Keratinocyte (primary cell): ENCODE measurements around the gene RAD9A. TPM values are rescaled to one million over a fixed set of nuclear protein-coding genes. Genes with fewer than 3 reads are reported as not detected.
A peak's percentile ranks its signal among the peaks of the same experiment; 100 is the strongest.

Source experiments
- DNase-seq: peaks from one replicate; pipeline ENCODE4 v3.0.0-alpha.2; 2011; ENCODE audit warnings: low read depth, missing footprints, low spot score
- FAIRE-seq: peaks from 2 replicates; lab custom pipeline; 2011; peaks lifted over from hg19 to GRCh38; lab: Jason Lieb, UNC
- H2AFZ ChIP-seq: 2 replicates; pipeline ENCODE4 v1.6.0; 2012; ENCODE audit warnings: low read length, control low read depth, inconsistent platforms; ENCODE audit not compliant: control insufficient read depth
- H3K27ac ChIP-seq: 2 replicates; pipeline ENCODE4 v1.5.1; 2011; ENCODE audit warnings: low read length; ENCODE audit not compliant: control insufficient read depth, insufficient read depth
- H3K27me3 ChIP-seq: 3 replicates; pipeline ENCODE4 v1.6.0; 2011; ENCODE audit warnings: low read length; ENCODE audit not compliant: control insufficient read depth, insufficient read depth; ENCODE audit errors: extremely low read depth
- H3K36me3 ChIP-seq, 2 experiments: 2 replicates in 1 of 2; 3 replicates in 1 of 2; pipeline ENCODE4 v1.5.1; 2011; ENCODE audit warnings: low read length in 2 of 2, mild to moderate bottlenecking in 1 of 2; ENCODE audit not compliant: control insufficient read depth in 2 of 2, insufficient read depth in 2 of 2; ENCODE audit errors: extremely low read depth in 1 of 2
- H3K4me1 ChIP-seq: 3 replicates; pipeline ENCODE4 v1.5.1; 2011; ENCODE audit warnings: low read length; ENCODE audit not compliant: control insufficient read depth, insufficient read depth; ENCODE audit errors: extremely low read depth
- H3K4me2 ChIP-seq: 3 replicates; pipeline ENCODE4 v1.6.0; 2011; ENCODE audit warnings: low read depth, low read length; ENCODE audit not compliant: control insufficient read depth, insufficient read depth; ENCODE audit errors: extremely low read depth
- H3K4me3 ChIP-seq, 3 experiments: fragments of 200-600 bp in 1 of 3; sonication (generic) in 1 of 3; 2 replicates in 2 of 3; 3 replicates in 1 of 3; pipeline ENCODE4 v1.5.1; 2011 to 2016; ENCODE audit warnings: low read length in 3 of 3, mild to moderate bottlenecking in 3 of 3, control low read depth in 2 of 3, inconsistent platforms in 1 of 3, low read depth in 1 of 3, mixed read lengths in 1 of 3, mixed run types in 1 of 3, moderate library complexity in 1 of 3; ENCODE audit not compliant: control insufficient read depth in 2 of 3, insufficient read depth in 2 of 3; ENCODE audit errors: extremely low read depth in 1 of 3
- H3K79me2 ChIP-seq: 2 replicates; pipeline ENCODE4 v1.6.0; 2012; ENCODE audit warnings: low read length; ENCODE audit not compliant: control insufficient read depth, insufficient read depth
- H3K9ac ChIP-seq: 3 replicates; pipeline ENCODE4 v1.6.0; 2011; ENCODE audit warnings: low read length; ENCODE audit not compliant: control insufficient read depth, insufficient read depth; ENCODE audit errors: extremely low read depth
- H3K9me1 ChIP-seq: 3 replicates; pipeline ENCODE4 v1.6.0; 2011; ENCODE audit warnings: low read length; ENCODE audit not compliant: control insufficient read depth, insufficient read depth; ENCODE audit errors: extremely low read depth
- H3K9me3 ChIP-seq: 2 replicates; pipeline ENCODE4 v1.5.1; 2012; ENCODE audit warnings: low read depth, low read length; ENCODE audit not compliant: control insufficient read depth
- H4K20me1 ChIP-seq: 3 replicates; pipeline ENCODE4 v1.6.0; 2011; ENCODE audit warnings: low read length; ENCODE audit not compliant: control insufficient read depth, insufficient read depth; ENCODE audit errors: extremely low read depth
- EZH2 ChIP-seq: IDR thresholded peaks from one replicate; pipeline ENCODE4 v1.6.1; 2012; ENCODE audit warnings: inconsistent platforms, mild to moderate bottlenecking, low read length, moderate library complexity
- dilution Hi-C: fragments of 300-500 bp; cut with MboI; formaldehyde crosslinking; loops from one replicate; pipeline ENCODE4 v1.7.0; 2020; ENCODE audit warnings: low sequenced_read_pairs; ENCODE audit not compliant: extremely low pct_ligation_motif_present
- polyA plus RNA-seq, 5 experiments: library from polyadenylated mRNA; depleted of rRNA in 3 of 5; stranded (reverse) in 3 of 5; stranded (forward) in 1 of 5; unstranded in 1 of 5; fragments of >200 nt; gene quantifications; 1 replicate in 1 of 5; 2 replicates in 3 of 5; 3 replicates in 1 of 5; pipeline versions ENCODE4 v1.2.1 to v1.2.3, GENCODE V29; 2011 to 2012; ENCODE audit warnings: missing spikeins in 2 of 5, low read depth in 1 of 5, low replicate concordance in 1 of 5
- TF ChIP-seq, protein P1 (sequence below), 3 experiments: IDR thresholded peaks in 1 of 3; conservative IDR thresholded peaks in 1 of 3; optimal IDR thresholded peaks in 1 of 3; 2 replicates in 2 of 3; 3 replicates in 1 of 3; pipeline versions ENCODE3 to v1.5.1; 2011; ENCODE audit warnings: low read length in 3 of 3, mild to moderate bottlenecking in 3 of 3, moderate library complexity in 2 of 3, control low read depth in 1 of 3, inconsistent platforms in 1 of 3; ENCODE audit not compliant: insufficient read depth in 2 of 3; ENCODE audit errors: extremely low read depth in 1 of 3

Gene RAD9A
- polyA plus RNA-seq, 1 donor (not counting 4 experiments of a cell fraction or from before 2014, with no cell fraction given), result 5.7 TPM

DNA sequence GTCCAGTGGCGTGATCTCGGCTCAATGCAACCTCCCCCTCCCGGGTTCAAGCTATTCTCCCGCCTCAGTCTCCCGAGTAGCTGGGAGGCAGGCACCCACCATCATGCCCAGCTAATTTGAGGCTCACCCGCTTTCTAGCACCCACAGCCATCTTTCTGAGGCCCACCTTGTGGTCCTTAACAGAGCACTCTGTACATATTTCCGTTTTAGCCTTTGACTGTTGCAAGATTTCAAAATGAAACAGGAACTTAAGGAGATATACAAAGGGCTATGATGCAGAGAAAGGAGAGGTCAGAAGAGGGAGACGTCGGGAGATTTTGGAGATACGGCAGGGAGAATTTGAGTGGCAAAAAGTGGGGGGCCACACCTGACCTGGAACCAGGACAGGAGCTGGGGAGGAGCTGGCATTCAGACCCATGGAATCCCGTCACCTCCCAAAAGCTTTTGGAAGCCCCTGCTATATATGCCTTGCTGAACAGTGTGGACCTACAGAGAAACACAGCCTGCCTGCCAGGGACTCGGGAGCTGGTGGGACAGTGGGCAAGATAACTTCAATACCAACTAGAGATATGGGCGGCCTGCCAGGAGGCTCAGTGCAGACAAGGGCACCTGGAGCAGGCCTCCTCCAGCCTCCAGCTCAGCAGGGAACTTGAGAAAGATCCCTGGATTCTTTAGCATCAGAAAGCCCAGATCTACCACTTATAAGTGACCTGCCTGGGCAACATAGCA lies 10.4 kb upstream of the RAD9A start:
- no peak overlapping the region for H2AFZ ChIP-seq
- H3K79me2 ChIP-seq, result no peaks in the 10 kb centered on the region
- DNase-seq, result no peak
- no peak for FAIRE-seq
- H3K9me3 ChIP-seq, result no peaks in the 10 kb centered on the region
- H3K9me1 ChIP-seq, result no peaks in the 10 kb centered on the region
- no peaks in the 10 kb centered on the region for H3K27me3 ChIP-seq
- peaks cover 42% of the 10 kb centered on the region for H3K4me1 ChIP-seq
- dilution Hi-C loops, result no loop called here
- no peaks in the 10 kb centered on the region for H4K20me1 ChIP-seq
- no peak overlapping the region for H3K9ac ChIP-seq
- H3K4me3 ChIP-seq, result no peak overlapping the region
- TF ChIP-seq EZH2, result no peak
- TF ChIP-seq, protein P1, sequence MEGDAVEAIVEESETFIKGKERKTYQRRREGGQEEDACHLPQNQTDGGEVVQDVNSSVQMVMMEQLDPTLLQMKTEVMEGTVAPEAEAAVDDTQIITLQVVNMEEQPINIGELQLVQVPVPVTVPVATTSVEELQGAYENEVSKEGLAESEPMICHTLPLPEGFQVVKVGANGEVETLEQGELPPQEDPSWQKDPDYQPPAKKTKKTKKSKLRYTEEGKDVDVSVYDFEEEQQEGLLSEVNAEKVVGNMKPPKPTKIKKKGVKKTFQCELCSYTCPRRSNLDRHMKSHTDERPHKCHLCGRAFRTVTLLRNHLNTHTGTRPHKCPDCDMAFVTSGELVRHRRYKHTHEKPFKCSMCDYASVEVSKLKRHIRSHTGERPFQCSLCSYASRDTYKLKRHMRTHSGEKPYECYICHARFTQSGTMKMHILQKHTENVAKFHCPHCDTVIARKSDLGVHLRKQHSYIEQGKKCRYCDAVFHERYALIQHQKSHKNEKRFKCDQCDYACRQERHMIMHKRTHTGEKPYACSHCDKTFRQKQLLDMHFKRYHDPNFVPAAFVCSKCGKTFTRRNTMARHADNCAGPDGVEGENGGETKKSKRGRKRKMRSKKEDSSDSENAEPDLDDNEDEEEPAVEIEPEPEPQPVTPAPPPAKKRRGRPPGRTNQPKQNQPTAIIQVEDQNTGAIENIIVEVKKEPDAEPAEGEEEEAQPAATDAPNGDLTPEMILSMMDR (optimal IDR thresholded peaks at IDR 0.05 in 1 of 3, IDR thresholded peaks at IDR 0.05 in 1 of 3, conservative IDR thresholded peaks at IDR 0.05 in 1 of 3; ENCODE audit: extremely low read depth in 1 of 3, insufficient read depth in 2 of 3, low read length in 3 of 3), result no peak
- no peaks in the 10 kb centered on the region for H3K36me3 ChIP-seq
- H3K27ac ChIP-seq, result no peak overlapping the region
- no peak overlapping the region for H3K4me2 ChIP-seq

DNA sequence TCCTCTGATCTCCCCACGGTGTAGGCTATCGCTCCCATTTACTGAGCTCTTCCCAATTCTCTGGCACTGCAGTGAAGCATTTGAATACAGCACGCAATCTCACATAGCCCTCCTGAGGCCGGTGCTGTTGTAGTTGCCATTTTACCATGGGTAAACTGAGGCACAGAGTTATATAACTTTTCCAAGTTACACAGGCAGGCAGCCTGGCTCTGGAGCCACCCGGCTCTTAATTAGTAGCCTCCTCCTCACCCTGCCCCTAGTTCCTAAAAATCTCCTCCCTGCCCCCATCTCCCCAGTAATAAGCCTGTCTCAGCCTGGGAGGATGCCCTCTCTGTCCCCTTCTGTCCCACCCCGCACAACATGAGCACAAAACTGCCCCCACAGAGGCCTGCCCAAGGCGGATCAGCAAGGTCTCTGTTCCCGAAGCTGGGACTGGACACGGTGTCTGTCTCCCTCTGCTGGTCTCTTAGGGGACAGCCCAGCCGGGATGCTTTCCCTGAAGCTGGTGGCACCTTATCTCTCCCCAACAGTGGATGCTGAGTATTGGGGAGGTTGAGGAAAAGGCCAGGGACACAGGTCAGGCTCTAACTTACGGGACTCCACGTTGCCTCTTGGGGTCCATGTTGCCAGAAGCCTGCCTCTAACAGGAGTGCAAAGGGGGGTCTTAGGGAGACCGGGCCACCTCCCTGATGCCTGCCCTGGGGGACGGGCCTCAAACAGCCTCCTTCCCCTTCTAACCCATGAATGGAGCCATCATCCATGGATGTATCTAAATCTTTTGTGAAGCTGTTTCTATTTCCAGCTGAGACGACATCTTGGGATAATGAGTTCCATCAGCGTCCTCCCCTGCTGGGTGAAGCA lies 9.3 kb upstream of the RAD9A start:
- no peaks in the 10 kb centered on the region for H3K9me1 ChIP-seq
- no peaks in the 10 kb centered on the region for H3K9me3 ChIP-seq
- no peak overlapping the region for H3K4me3 ChIP-seq
- no peak overlapping the region for H3K4me2 ChIP-seq
- H3K4me1 ChIP-seq, result peaks cover 37% of the 10 kb centered on the region
- TF ChIP-seq, protein P1 (optimal IDR thresholded peaks at IDR 0.05 in 1 of 3, IDR thresholded peaks at IDR 0.05 in 1 of 3, conservative IDR thresholded peaks at IDR 0.05 in 1 of 3; ENCODE audit: extremely low read depth in 1 of 3, insufficient read depth in 2 of 3, low read length in 3 of 3), result peak; percentile 98 to 99 (median 99)
- no peak for TF ChIP-seq EZH2
- no peaks in the 10 kb centered on the region for H3K36me3 ChIP-seq
- H3K27me3 ChIP-seq, result no peaks in the 10 kb centered on the region
- FAIRE-seq (peak; percentile 58), DNase-seq (no peak)
- H3K9ac ChIP-seq, result no peak overlapping the region
- no peaks in the 10 kb centered on the region for H3K79me2 ChIP-seq
- H3K27ac ChIP-seq, result no peak overlapping the region
- no peak overlapping the region for H2AFZ ChIP-seq
- no peaks in the 10 kb centered on the region for H4K20me1 ChIP-seq
- dilution Hi-C loops, result no loop called here
